CD4-positive, alpha-beta memory T cell (primary cell): ENCODE measurements around the gene LPCAT1. TPM values are rescaled to one million over a fixed set of nuclear protein-coding genes. Genes with fewer than 3 reads are reported as not detected.
A peak's percentile ranks its signal among the peaks of the same experiment; 100 is the strongest.

Source experiments
- CTCF ChIA-PET: fragments of 350-600 bp; sonication (Branson Sonifier 250); formaldehyde crosslinking; loops from one replicate; lab custom pipeline; 2021; ENCODE audit warnings: inconsistent platforms; ENCODE audit not compliant: partially characterized antibody; lab: Charles Lee
- POLR2A ChIA-PET: fragments of 350-600 bp; sonication (Branson Sonifier 250); formaldehyde crosslinking; loops from one replicate; lab custom pipeline; 2021; ENCODE audit not compliant: partially characterized antibody; lab: Charles Lee
- DNase-seq, 5 donors: peaks; one replicate each; pipeline versions ENCODE4 v3.0.0 to v3.0.0-alpha.2; 2020 to 2022; ENCODE audit warnings: mixed read lengths in 1 of 5
- H3K27ac ChIP-seq: one replicate; pipeline ENCODE4 v1.7.0; 2013; ENCODE audit warnings: low read depth, low read length
- H3K27me3 ChIP-seq: 2 replicates; pipeline ENCODE4 v1.7.0; 2013; ENCODE audit warnings: mild to moderate bottlenecking, low read length, moderate library complexity; ENCODE audit not compliant: insufficient read depth
- H3K36me3 ChIP-seq: 2 replicates; pipeline ENCODE4 v1.7.0; 2013; ENCODE audit warnings: mild to moderate bottlenecking, low read length, moderate library complexity; ENCODE audit not compliant: insufficient read depth
- H3K4me1 ChIP-seq: 2 replicates; pipeline ENCODE4 v1.7.0; 2013; ENCODE audit warnings: mild to moderate bottlenecking, low read length, moderate library complexity; ENCODE audit not compliant: insufficient read depth
- H3K4me3 ChIP-seq, 2 donors: one replicate each; pipeline ENCODE4 v1.7.0; 2013; ENCODE audit warnings: low read length in 2 of 2, mild to moderate bottlenecking in 1 of 2
- H3K9me3 ChIP-seq, 2 donors: one replicate each; pipeline ENCODE4 v1.7.0; 2013; ENCODE audit warnings: low read length in 2 of 2, control low read depth in 1 of 2; ENCODE audit not compliant: control insufficient read depth in 1 of 2
- H3K27ac Mint-ChIP-seq, 7 donors: one replicate each; pipeline ENCODE4 v1.8.0; 2020 to 2021; ENCODE audit warnings: mixed read lengths in 7 of 7, mild to moderate bottlenecking in 6 of 7, inconsistent platforms in 3 of 7, moderate library complexity in 3 of 7
- H3K27me3 Mint-ChIP-seq, 2 donors: one replicate each; pipeline ENCODE4 v1.8.0; 2020 to 2021; ENCODE audit warnings: mixed read lengths in 2 of 2
- H3K36me3 Mint-ChIP-seq, 2 donors: one replicate each; pipeline ENCODE4 v1.8.0; 2020 to 2021; ENCODE audit warnings: mixed read lengths in 2 of 2, inconsistent platforms in 1 of 2, mild to moderate bottlenecking in 1 of 2
- H3K4me1 Mint-ChIP-seq, 4 donors: one replicate each; pipeline ENCODE4 v1.8.0; 2020 to 2021; ENCODE audit warnings: mixed read lengths in 4 of 4, mild to moderate bottlenecking in 1 of 4
- H3K4me3 Mint-ChIP-seq, 8 donors: one replicate each; pipeline ENCODE4 v1.8.0; 2020 to 2021; ENCODE audit warnings: mixed read lengths in 8 of 8, mild to moderate bottlenecking in 7 of 8, moderate library complexity in 6 of 8, inconsistent platforms in 3 of 8
- H3K9me3 Mint-ChIP-seq, 8 donors: one replicate each; pipeline ENCODE4 v1.8.0; 2020 to 2021; ENCODE audit warnings: mixed read lengths in 8 of 8, mild to moderate bottlenecking in 5 of 8, inconsistent platforms in 3 of 8, moderate library complexity in 1 of 8
- intact Hi-C: fragments of 100-400 bp; cut with micrococcal nuclease; formaldehyde crosslinking; loops from one replicate; pipeline ENCODE4 v1.15.1; 2023
- polyA plus RNA-seq, 2 donors: library from polyadenylated mRNA; unstranded; fragments of 300-500 nt; fragmentation: Illumina TruSeq; gene quantifications; one replicate each; pipeline ENCODE4 v1.2.3, GENCODE V29; 2021
- total RNA-seq, 2 experiments: library from RNA; stranded (reverse); gene quantifications; one replicate each; pipeline ENCODE4 v1.2.3, GENCODE V29; 2021

Gene LPCAT1
- total and polyA plus RNA-seq, 4 experiments from 2014 or later = 9.0 to 63.6 (median 47.5) TPM

DNA sequence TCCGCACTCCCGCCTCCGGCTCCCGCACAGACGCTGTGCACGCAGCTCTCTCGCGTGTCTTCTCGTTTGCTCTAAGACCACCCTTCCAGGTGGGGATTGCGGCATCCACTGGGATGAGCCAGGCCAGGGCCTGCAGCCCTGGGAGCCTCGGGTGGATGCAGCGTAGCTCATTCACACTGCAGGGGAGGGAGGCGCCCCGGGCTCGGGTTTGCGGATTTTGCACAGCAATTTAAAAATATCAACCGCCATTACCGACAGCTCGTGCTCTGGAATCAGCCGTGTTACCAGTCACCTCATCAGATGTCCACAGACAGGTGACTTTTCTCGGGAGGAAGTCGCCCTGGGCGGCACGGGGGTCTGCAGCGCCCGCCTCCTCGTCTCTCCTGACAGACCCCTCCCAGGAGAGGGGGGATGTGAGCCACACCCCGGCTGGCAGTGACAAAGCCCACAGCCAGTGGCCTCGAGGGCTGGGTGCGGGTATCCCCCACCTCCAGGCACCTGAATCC, 57.7 kb downstream of the LPCAT1 start:
- H3K4me1 ChIP-seq = no peaks in the 10 kb centered on the region
- CTCF ChIA-PET = interaction anchor here (1.0 kb wide), 1 partner anchor 13 kb away, joined by 3 read pairs; no protein-coding TSS in a partner anchor
- POLR2A ChIA-PET = no interaction called here
- intact Hi-C loops = no loop called here
- Mint-ChIP-seq H3K4me1 (no peaks in the 10 kb centered on the region), H3K9me3 (peaks cover 0 to 1% (median 0%) of the 10 kb centered on the region in 8 donors), H3K36me3 (peaks cover 21 to 33% of the 10 kb centered on the region in 2 donors), H3K4me3 (no peak overlapping the region), H3K27me3 (no peaks in the 10 kb centered on the region), H3K27ac (peak overlapping the region in 1 of 7 donors; percentile 70)
- peaks cover 24% of the 10 kb centered on the region for H3K36me3 ChIP-seq
- DNase-seq = no peak
- no peak overlapping the region for H3K4me3 ChIP-seq
- H3K27ac ChIP-seq = no peak overlapping the region
- no peaks in the 10 kb centered on the region for H3K27me3 ChIP-seq
- H3K9me3 ChIP-seq = no peaks in the 10 kb centered on the region

DNA sequence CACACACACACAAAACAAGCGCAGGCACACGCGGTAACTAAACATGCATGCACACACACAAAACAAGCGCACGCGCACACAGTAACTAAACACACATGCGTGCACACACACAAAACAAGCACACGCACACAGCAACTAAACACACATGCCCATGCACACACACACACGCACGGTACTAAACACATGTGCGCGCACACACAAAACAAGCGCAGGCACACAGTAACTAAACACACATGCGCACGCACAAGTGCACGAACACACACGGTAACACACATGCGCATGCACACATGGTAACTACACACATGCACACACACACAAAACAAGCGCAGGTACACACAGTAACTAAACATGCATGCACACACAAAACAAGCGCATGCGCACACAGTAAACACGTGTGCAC, 58.6 kb downstream of the LPCAT1 start:
- Mint-ChIP-seq H3K27me3 (no peaks in the 10 kb centered on the region), H3K9me3 (peaks cover 0 to 1% (median 0%) of the 10 kb centered on the region in 8 donors), H3K36me3 (peaks cover 26 to 40% of the 10 kb centered on the region in 2 donors), H3K4me1 (no peaks in the 10 kb centered on the region), H3K4me3 (no peak overlapping the region), H3K27ac (peak overlapping the region in 1 of 7 donors; percentile 41)
- Histone ChIP-seq H3K27ac (no peak overlapping the region), H3K4me1 (no peaks in the 10 kb centered on the region), H3K27me3 (no peaks in the 10 kb centered on the region), H3K9me3 (no peaks in the 10 kb centered on the region), H3K36me3 (peaks cover 18% of the 10 kb centered on the region), H3K4me3 (no peak overlapping the region)
- POLR2A ChIA-PET = no interaction called here
- intact Hi-C loops = no loop called here
- no peak for DNase-seq
- CTCF ChIA-PET = no interaction called here

DNA sequence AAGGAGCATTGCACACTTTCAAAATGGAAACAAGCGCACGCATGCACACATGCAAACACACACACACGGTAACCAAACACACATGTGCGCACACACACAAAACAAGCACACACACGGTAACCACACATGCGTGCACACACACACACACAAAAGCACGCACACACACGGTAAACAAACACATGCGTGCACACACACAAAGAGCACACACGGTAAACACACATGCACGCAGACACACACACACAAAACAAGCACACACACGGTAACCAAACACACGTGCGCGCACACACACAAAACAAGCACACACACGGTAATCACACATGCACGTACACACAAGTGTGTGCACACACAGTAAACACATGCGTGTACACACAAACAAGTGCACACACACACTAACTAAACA, 59.2 kb downstream of the LPCAT1 start:
- no peaks in the 10 kb centered on the region for H3K27me3 Mint-ChIP-seq
- H3K27ac ChIP-seq = no peak overlapping the region
- intact Hi-C loops = no loop called here
- H3K27me3 ChIP-seq = no peaks in the 10 kb centered on the region
- no peak overlapping the region for H3K27ac Mint-ChIP-seq
- POLR2A ChIA-PET = no interaction called here
- no peaks in the 10 kb centered on the region for H3K4me1 Mint-ChIP-seq
- no peaks in the 10 kb centered on the region for H3K4me1 ChIP-seq
- H3K36me3 ChIP-seq = peaks cover 18% of the 10 kb centered on the region
- H3K4me3 ChIP-seq = no peak overlapping the region
- DNase-seq = no peak
- CTCF ChIA-PET = interaction anchor here (0.9 kb wide), 1 partner anchor 13 kb away, joined by 3 read pairs; no protein-coding TSS in a partner anchor
- H3K4me3 Mint-ChIP-seq = no peak overlapping the region
- peaks cover 0 to 1% (median 0%) of the 10 kb centered on the region in 8 donors for H3K9me3 Mint-ChIP-seq
- peaks cover 26 to 37% of the 10 kb centered on the region in 2 donors for H3K36me3 Mint-ChIP-seq
- no peaks in the 10 kb centered on the region for H3K9me3 ChIP-seq

DNA sequence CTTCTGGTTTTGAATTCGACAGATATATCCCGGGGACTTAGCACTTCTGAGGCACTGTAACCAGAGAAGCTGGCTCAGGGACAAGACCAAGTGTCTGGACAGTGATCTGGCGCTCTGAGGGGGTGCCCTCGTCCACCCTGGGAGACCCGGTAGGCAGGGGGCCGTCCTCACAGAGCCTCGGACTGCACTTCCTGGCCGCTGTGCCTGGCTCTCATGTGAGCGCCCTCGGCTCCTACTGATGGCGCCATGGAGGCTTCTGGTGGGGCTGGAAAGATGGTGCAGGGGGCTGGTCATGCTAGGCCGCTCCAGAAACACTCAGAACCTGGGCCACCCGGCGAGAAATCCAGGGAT, 59.7 kb downstream of the LPCAT1 start:
- Histone ChIP-seq H3K27me3 (no peaks in the 10 kb centered on the region), H3K4me1 (no peaks in the 10 kb centered on the region), H3K4me3 (no peak overlapping the region), H3K9me3 (no peaks in the 10 kb centered on the region), H3K36me3 (peaks cover 18% of the 10 kb centered on the region), H3K27ac (no peak overlapping the region)
- intact Hi-C loops = no loop called here
- Mint-ChIP-seq H3K9me3 (peaks cover 0 to 1% (median 0%) of the 10 kb centered on the region in 8 donors), H3K4me3 (no peak overlapping the region), H3K27ac (no peak overlapping the region), H3K4me1 (no peaks in the 10 kb centered on the region), H3K36me3 (peaks cover 26 to 37% of the 10 kb centered on the region in 2 donors), H3K27me3 (no peaks in the 10 kb centered on the region)
- no peak for DNase-seq
- POLR2A ChIA-PET = no interaction called here
- CTCF ChIA-PET = interaction anchor here (0.9 kb wide), 1 partner anchor 12 kb away, joined by 3 read pairs; no protein-coding TSS in a partner anchor

- ChIA-PET POLR2A (no interaction called here), CTCF (interaction anchor here (0.9 kb wide), 1 partner anchor 12 kb away, joined by 3 read pairs; no protein-coding TSS in a partner anchor)
- Mint-ChIP-seq H3K36me3 (peaks cover 26 to 37% of the 10 kb centered on the region in 2 donors), H3K4me1 (no peaks in the 10 kb centered on the region), H3K27ac (no peak overlapping the region), H3K9me3 (peaks cover 0 to 1% (median 0%) of the 10 kb centered on the region in 8 donors), H3K4me3 (no peak overlapping the region), H3K27me3 (no peaks in the 10 kb centered on the region)
- no peak overlapping the region for H3K4me3 ChIP-seq
- no peaks in the 10 kb centered on the region for H3K9me3 ChIP-seq
- intact Hi-C loops = no loop called here
- no peak overlapping the region for H3K27ac ChIP-seq
- H3K27me3 ChIP-seq = no peaks in the 10 kb centered on the region
- peaks cover 18% of the 10 kb centered on the region for H3K36me3 ChIP-seq
- no peak for DNase-seq
- H3K4me1 ChIP-seq = no peaks in the 10 kb centered on the region
These were observed 60.2 kb downstream of the LPCAT1 start for GRCh38 chr5:1463326-1464095.

DNA sequence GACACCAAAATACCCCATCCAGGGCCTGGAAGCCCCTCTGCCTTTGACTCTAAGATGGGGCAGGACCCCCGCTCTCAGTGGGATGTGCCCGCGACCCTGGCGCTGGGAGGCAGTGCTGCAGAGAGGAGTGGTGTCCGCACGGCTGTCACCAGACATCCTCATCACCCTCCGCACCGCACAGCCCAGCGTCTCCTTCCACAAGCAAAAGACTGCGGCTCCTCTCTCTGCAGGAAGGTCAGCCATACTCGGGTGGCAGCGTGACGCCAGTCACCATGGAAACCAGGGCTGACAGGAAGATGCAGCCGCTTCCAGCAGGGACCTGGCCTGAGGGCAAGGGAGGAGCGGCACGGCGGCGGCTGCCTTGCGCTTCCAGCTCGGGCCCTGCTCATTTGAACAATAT, 61.4 kb downstream of the LPCAT1 start:
- Mint-ChIP-seq H3K27me3 (no peaks in the 10 kb centered on the region), H3K27ac (peak overlapping the region in 1 of 7 donors; percentile 36), H3K36me3 (peaks cover 26 to 32% of the 10 kb centered on the region in 2 donors), H3K4me3 (no peak overlapping the region), H3K9me3 (peaks cover 0 to 1% (median 0%) of the 10 kb centered on the region in 8 donors), H3K4me1 (no peaks in the 10 kb centered on the region)
- CTCF ChIA-PET = no interaction called here
- intact Hi-C loops = no loop called here
- DNase-seq = no peak
- H3K4me3 ChIP-seq = no peak overlapping the region
- H3K36me3 ChIP-seq = peaks cover 18% of the 10 kb centered on the region
- POLR2A ChIA-PET = no interaction called here
- no peaks in the 10 kb centered on the region for H3K9me3 ChIP-seq
- H3K27ac ChIP-seq = no peak overlapping the region
- H3K4me1 ChIP-seq = no peaks in the 10 kb centered on the region
- no peaks in the 10 kb centered on the region for H3K27me3 ChIP-seq

DNA sequence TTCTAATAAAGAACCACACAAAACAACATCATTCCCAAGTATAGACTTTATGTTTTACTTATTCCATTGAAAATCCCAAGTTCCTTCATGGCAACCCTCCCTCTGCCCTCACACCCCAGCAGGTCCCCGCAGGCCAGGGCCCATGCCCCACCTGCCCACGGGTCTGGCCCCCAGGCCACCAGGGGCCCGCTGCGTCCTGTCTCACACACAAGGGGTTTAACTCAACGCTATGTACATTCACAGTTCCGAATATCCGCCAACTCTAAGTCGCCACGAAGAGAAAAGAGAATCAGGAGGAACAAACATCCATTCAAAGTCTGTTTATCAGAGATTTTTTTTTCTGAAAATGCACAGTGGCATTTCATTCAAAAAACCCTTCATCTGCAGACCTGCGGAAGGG, 62.4 kb downstream of the LPCAT1 start:
- H3K36me3 Mint-ChIP-seq = peaks cover 29 to 32% of the 10 kb centered on the region in 2 donors
- H3K36me3 ChIP-seq = peaks cover 18% of the 10 kb centered on the region
- H3K4me1 Mint-ChIP-seq = no peaks in the 10 kb centered on the region
- no peak for DNase-seq
- H3K27ac Mint-ChIP-seq = no peak overlapping the region
- H3K4me1 ChIP-seq = no peaks in the 10 kb centered on the region
- H3K9me3 ChIP-seq = no peaks in the 10 kb centered on the region
- POLR2A ChIA-PET = no interaction called here
- H3K4me3 Mint-ChIP-seq = no peak overlapping the region
- CTCF ChIA-PET = no interaction called here
- H3K27me3 Mint-ChIP-seq = no peaks in the 10 kb centered on the region
- H3K27ac ChIP-seq = no peak overlapping the region
- no peaks in the 10 kb centered on the region for H3K27me3 ChIP-seq
- peaks cover 0 to 6% (median 5%) of the 10 kb centered on the region in 8 donors for H3K9me3 Mint-ChIP-seq
- intact Hi-C loops = no loop called here
- no peak overlapping the region for H3K4me3 ChIP-seq
